SU-DHL-6 (cell line): ENCODE measurements around the gene PLEKHA8.

Experiments used
- H2AFZ ChIP-seq: fragments of 200-600 bp; sonication (generic); 2 replicates; pipeline ENCODE4 v1.6.1; 2014; ENCODE audit warnings: low read depth, mild to moderate bottlenecking, moderate library complexity, mixed read lengths, antibody characterized with exemption, low read length; ENCODE audit not compliant: severe bottlenecking
- H3F3A ChIP-seq: fragments of 200-600 bp; shearing (Covaris generic); 2 replicates; pipeline ENCODE4 v1.6.0; 2016; ENCODE audit warnings: antibody characterized with exemption, mild to moderate bottlenecking; ENCODE audit not compliant: insufficient read depth
- H3K27ac ChIP-seq: fragments of 200-600 bp; sonication (generic); 2 replicates; pipeline ENCODE4 v1.5.1; 2016; ENCODE audit warnings: low read depth, mild to moderate bottlenecking, low read length, moderate library complexity, mixed read lengths
- H3K27me3 ChIP-seq: fragments of 200-600 bp; sonication (generic), shearing (Covaris generic); 2 replicates; pipeline ENCODE4 v1.6.0; 2014; ENCODE audit warnings: mild to moderate bottlenecking, low read length
- H3K36me3 ChIP-seq: fragments of 200-600 bp; sonication (generic); 2 replicates; pipeline ENCODE4 v1.6.1; 2014; ENCODE audit warnings: mild to moderate bottlenecking, low read length, mixed read lengths
- H3K4me2 ChIP-seq: fragments of 300-600, 200-600 bp; shearing (Covaris generic), sonication (generic); 2 replicates; pipeline ENCODE4 v1.6.0; 2014; ENCODE audit warnings: low read length, low read depth, mild to moderate bottlenecking; ENCODE audit not compliant: poor library complexity, severe bottlenecking
- H3K4me3 ChIP-seq: fragments of 200-600 bp; sonication (generic); 2 replicates; pipeline ENCODE4 v1.5.1; 2014; ENCODE audit warnings: antibody characterized with exemption, low read length, mild to moderate bottlenecking, mixed read lengths; ENCODE audit not compliant: insufficient read depth, poor library complexity, severe bottlenecking
- H3K79me2 ChIP-seq: fragments of 200-600 bp; sonication (generic); 2 replicates; pipeline ENCODE4 v1.6.1; 2014; ENCODE audit warnings: mild to moderate bottlenecking, low read length, moderate library complexity; ENCODE audit not compliant: insufficient read depth
- H3K9ac ChIP-seq: fragments of 200-600 bp; sonication (generic); 2 replicates; pipeline ENCODE4 v1.7.0; 2014; ENCODE audit warnings: mild to moderate bottlenecking, low read length
- H3K9me2 ChIP-seq: fragments of 200-600 bp; sonication (generic); replicated peaks from 2 replicates; pipeline ENCODE4 v1.6.1; 2014; ENCODE audit warnings: low read length; ENCODE audit not compliant: insufficient read depth
- H3K9me3 ChIP-seq: fragments of 200-600 bp; sonication (generic); 2 replicates; pipeline ENCODE4 v1.6.1; 2014; ENCODE audit warnings: low read length, mixed read lengths; ENCODE audit not compliant: insufficient read depth
- H4K20me1 ChIP-seq: fragments of 200-600 bp; sonication (generic); 2 replicates; pipeline ENCODE4 v1.6.1; 2014; ENCODE audit warnings: low read depth, mild to moderate bottlenecking, antibody characterized with exemption, low read length, moderate library complexity, mixed read lengths
- EZH2phosphoT487 ChIP-seq: fragments of 200-600 bp; sonication (generic), shearing (Covaris generic); conservative IDR thresholded peaks from 2 replicates; pipeline ENCODE4 v1.6.1; 2018; ENCODE audit warnings: mild to moderate bottlenecking, antibody characterized with exemption, low read length, moderate library complexity, mixed read lengths
- TF ChIP-seq, protein P1 (sequence below): fragments of 200-600 bp; sonication (generic); IDR thresholded peaks from one replicate; pipeline ENCODE4 v1.5.1; 2017; ENCODE audit warnings: antibody characterized with exemption, mild to moderate bottlenecking, low read length, moderate library complexity; ENCODE audit not compliant: insufficient read depth, poor library complexity, severe bottlenecking

Gene PLEKHA8

DNA sequence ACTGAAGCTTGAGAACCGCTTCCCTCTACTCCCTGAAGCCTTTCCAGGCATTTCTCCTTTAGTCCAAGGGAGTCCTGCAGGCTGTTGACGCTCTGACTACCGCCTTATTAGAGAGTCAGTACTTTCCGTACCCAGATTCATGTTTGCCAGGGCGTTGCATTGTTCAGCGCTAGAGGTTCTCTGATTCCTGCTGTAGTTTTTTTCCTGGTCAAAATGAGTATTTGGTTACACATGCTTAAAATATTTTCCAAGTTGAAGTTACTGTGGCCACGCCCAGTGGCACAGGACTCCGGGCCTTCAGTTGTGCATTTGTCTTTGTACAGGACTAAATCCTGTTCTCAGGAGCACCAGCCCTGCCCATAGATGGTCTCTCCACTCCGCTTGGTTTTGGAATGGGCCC lies 114.5 kb downstream of the PLEKHA8 start:
- Histone ChIP-seq H3K9ac (no peak overlapping the region), H3K4me3 (no peak overlapping the region), H3K36me3 (no peaks in the 10 kb centered on the region), H3F3A (no peaks in the 10 kb centered on the region), H4K20me1 (no peaks in the 10 kb centered on the region), H3K9me3 (no peaks in the 10 kb centered on the region), H3K27me3 (no peaks in the 10 kb centered on the region), H3K27ac (no peak overlapping the region), H3K9me2 (no peaks in the 10 kb centered on the region), H3K4me2 (no peak overlapping the region), H2AFZ (no peak overlapping the region), H3K79me2 (no peaks in the 10 kb centered on the region)
- TF ChIP-seq, protein P1, sequence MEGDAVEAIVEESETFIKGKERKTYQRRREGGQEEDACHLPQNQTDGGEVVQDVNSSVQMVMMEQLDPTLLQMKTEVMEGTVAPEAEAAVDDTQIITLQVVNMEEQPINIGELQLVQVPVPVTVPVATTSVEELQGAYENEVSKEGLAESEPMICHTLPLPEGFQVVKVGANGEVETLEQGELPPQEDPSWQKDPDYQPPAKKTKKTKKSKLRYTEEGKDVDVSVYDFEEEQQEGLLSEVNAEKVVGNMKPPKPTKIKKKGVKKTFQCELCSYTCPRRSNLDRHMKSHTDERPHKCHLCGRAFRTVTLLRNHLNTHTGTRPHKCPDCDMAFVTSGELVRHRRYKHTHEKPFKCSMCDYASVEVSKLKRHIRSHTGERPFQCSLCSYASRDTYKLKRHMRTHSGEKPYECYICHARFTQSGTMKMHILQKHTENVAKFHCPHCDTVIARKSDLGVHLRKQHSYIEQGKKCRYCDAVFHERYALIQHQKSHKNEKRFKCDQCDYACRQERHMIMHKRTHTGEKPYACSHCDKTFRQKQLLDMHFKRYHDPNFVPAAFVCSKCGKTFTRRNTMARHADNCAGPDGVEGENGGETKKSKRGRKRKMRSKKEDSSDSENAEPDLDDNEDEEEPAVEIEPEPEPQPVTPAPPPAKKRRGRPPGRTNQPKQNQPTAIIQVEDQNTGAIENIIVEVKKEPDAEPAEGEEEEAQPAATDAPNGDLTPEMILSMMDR, result no peak
- TF ChIP-seq EZH2phosphoT487, result no peak

DNA sequence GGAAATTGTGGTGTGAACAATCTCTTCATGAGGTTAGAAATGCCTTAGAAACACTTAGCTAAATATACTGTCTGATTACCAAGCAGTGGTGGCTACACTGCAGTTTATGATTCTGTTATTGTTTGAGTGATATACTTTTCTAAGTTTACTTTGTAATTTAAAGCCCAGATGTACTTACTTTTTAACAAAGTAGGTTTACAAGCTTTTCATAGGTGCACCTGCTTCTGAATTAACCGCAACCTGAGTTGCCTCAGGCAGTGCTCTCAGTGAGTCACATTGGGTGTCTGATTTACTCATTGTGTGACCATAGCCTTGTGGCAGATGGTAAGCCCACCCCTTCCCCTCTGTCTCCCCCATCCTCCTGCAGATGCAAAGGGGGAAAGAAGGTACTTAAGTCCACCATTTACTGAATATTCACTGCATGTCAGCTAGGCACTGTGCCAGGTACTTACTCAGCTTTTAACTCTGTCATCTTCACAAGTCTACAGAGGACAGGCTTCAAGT lies 115.6 kb downstream of the PLEKHA8 start:
- H3K9me2 ChIP-seq, result no peaks in the 10 kb centered on the region
- H3K36me3 ChIP-seq, result no peaks in the 10 kb centered on the region
- no peaks in the 10 kb centered on the region for H4K20me1 ChIP-seq
- H3K9me3 ChIP-seq, result no peaks in the 10 kb centered on the region
- no peak overlapping the region for H3K4me3 ChIP-seq
- TF ChIP-seq, protein P1, result no peak
- TF ChIP-seq EZH2phosphoT487, result no peak
- H3K27ac ChIP-seq, result no peak overlapping the region
- no peaks in the 10 kb centered on the region for H3K27me3 ChIP-seq
- H3F3A ChIP-seq, result no peaks in the 10 kb centered on the region
- no peak overlapping the region for H2AFZ ChIP-seq
- no peaks in the 10 kb centered on the region for H3K79me2 ChIP-seq
- no peak overlapping the region for H3K9ac ChIP-seq
- no peak overlapping the region for H3K4me2 ChIP-seq

DNA sequence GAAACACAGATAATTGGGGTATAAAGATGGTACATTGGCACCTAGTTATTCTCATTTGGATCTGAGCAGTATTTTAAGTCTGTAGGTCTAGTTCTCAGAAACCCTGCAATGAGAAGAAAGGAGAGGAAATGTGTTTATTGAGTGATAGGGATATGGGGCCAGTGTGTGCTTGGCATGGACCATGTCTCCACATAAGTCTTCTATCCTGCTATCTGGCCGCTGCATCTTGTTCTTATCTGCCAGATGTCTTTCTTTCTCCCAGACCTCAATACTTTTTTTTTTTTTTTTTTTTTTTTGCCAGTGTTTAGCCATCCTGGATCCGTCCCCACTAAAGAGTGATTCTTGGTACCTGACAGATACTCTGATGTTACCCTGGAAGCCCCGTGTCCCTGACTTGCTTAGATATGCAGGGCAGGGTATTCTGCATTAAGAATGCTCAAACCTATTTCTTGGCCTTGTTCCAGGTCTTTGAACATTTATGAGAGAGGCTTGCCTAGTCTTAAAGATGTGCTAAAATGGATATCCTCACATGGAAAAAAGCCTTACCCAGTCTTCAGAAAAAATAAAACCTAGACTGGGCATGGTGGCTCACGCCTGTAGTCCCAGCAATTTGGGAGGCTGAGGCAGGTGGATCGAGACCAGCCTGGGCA lies 116.6 kb downstream of the PLEKHA8 start:
- Histone ChIP-seq H3K9me3 (no peaks in the 10 kb centered on the region), H3K79me2 (no peaks in the 10 kb centered on the region), H3F3A (no peaks in the 10 kb centered on the region), H3K9me2 (no peaks in the 10 kb centered on the region), H2AFZ (no peak overlapping the region), H4K20me1 (no peaks in the 10 kb centered on the region), H3K27me3 (no peaks in the 10 kb centered on the region), H3K4me3 (no peak overlapping the region), H3K36me3 (no peaks in the 10 kb centered on the region), H3K9ac (no peak overlapping the region), H3K27ac (no peak overlapping the region), H3K4me2 (no peak overlapping the region)
- TF ChIP-seq, protein P1, result no peak
- TF ChIP-seq EZH2phosphoT487, result no peak
